Forelimb muscle (tissue), 1 donor: Measurements from ENCODE around the gene SRGAP1. TPM values are rescaled to one million over a fixed set of nuclear protein-coding genes. Genes with fewer than 3 reads are reported as not detected.
A peak's percentile ranks its signal among the peaks of the same experiment; 100 is the strongest.

Experiments
- DNase-seq: peaks from one replicate; pipeline ENCODE4 v3.0.0-alpha.2; 2013; ENCODE audit warnings: low read depth
- polyA plus RNA-seq: library from polyadenylated mRNA; unstranded; fragments of 120-200 nt; gene quantifications from one replicate; pipeline ENCODE4 v1.2.1, GENCODE V29; 2013; ENCODE audit not compliant: insufficient read length

SRGAP1 gene
- polyA plus RNA-seq, 1 donor = 5.9 TPM

DNA sequence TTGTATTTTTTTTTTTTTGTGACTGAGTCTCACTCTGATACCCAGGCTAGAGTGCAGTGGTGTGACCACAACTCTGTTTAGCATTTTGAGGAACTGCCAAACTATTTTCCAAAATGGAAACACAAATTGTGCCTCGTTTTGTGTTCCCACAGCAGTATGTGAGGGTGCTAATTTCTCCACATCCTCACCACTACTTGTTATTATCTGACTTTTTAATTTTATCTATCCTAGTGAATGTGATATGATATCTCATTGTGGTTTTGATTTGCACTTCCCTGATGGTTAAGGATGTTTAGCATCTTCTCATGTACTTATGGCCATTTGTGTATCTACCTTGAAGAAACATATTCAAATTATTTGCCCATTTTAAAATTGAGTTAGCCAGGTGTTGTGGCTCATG is 62.4 kb downstream of the SRGAP1 start:
- no peak for DNase-seq

DNA sequence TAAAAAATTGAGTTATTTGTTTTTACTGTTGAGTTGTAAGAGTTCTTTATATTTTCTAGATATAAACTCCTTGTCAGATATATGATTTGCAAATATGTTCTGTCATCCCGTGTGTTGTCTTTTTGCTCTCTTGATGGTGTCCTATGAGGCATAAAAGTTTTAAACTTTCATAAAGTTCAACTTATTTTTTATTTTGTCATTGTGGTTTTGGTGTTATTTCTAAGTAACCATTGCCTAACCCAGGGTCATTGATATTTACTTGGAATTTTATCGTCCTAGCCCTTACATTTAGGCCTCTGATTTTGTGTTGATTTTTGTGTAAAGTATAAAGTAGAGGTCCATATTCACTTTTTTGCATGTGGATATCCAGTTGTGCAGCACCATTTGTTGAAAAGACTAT is 63.1 kb downstream of the SRGAP1 start:
- no peak for DNase-seq

DNA sequence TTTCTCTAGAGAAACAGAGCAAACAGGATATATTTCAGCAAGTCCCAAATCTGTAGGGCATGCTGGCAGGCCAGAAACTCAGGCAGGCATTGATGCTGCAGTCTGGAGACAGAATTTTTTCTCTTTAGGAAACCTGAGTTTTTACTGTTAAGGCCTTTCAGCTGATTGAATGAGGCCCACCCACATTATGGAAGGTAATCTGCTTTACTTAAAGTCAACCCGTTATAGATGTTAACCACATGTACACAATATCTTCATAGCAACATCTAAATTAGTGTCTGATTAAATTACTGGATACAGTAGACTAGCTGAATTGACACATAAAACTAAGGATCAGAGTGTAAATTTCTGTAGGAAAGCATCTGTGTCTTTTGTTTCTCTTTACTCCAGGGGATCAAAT is 65.2 kb downstream of the SRGAP1 start:
- DNase-seq = no peak

DNA sequence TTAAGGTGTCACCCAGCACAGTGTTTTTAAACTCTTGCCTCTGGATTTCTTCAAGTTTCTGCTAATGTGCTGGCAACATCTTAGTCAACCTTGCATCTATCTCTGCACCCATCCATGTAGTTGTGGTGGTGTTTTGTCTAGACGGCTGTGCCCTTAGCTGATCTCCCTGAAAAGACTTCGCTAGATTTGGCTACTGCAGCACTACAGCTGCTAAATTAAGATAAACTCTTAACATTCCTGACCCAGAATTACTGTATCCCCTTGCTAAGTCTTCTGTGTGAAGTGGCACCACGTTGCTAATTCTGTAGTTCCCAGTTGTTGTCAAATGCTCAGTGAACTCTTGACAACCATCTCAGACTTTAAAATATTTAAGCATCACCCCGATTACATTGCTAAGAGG is 66.8 kb downstream of the SRGAP1 start:
- no peak for DNase-seq

DNA sequence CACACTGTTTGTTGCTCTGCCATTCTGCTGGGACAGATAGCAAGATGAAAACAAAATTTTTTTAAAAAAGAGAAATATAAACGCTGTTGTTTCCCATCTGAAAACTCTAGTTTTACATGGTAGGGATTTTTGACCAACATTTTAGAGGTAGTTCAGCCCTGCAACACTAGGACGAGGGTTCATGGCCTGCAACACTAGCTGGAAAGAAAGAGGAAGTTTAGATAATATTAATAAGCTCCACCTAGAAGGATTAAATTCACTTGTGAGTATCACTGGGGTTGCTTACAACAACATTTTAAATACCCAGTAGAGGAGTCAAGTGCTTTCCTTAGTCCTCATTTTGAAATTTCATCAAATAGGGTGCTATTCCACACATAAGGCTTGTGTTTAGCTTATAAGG is 68.2 kb downstream of the SRGAP1 start:
- DNase-seq = no peak

DNA sequence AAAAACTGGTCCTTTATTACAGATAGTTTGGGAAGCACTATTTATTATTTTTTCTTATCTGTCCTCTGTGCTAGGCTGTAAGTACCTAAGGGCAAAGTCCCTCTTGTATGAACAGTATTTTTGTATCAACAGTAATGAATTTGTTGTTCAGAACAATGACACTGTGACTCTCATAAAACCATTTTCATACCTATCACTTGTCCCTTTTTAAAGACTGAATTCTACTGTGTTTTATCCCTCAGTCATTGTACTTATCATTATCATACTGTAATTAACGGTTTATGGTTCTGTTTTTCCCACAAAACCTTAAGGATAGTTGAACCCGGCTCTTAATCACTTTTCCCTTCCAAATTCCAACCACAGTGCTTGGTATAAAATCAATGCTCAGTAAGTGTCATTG is 69.4 kb downstream of the SRGAP1 start:
- no peak for DNase-seq

DNA sequence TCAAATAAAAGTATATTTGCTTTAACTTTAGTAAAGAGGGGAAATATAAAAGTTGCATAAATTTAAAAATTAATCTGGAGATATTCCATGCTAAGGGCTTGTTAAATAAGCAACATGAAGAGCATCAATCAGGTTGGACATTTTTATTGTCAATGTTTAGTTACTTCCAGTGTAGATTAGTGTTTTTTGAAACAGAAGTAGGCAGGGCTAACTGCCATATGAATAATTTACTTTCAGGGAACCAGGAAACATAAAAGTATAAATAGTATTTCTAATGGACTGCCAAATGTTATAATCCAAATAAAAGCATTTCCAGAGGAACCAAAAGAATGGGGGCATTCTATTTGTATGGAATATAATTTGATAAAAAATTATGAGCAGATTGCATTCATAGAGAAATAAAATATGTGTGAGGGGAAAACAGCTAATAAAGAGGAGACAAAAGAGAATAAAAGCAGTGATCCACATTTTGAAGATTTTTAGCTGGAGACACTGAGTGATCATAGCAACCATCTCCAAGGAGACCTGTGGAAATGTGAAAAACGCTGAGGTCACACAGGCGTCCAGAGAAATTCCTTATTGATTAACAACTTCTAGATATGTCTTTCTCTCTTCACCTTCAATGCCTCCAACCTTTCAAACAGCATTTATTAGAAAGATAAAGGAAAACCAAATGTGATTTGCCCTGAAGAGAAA is 70.8 kb downstream of the SRGAP1 start:
- peak; percentile 29 for DNase-seq

DNA sequence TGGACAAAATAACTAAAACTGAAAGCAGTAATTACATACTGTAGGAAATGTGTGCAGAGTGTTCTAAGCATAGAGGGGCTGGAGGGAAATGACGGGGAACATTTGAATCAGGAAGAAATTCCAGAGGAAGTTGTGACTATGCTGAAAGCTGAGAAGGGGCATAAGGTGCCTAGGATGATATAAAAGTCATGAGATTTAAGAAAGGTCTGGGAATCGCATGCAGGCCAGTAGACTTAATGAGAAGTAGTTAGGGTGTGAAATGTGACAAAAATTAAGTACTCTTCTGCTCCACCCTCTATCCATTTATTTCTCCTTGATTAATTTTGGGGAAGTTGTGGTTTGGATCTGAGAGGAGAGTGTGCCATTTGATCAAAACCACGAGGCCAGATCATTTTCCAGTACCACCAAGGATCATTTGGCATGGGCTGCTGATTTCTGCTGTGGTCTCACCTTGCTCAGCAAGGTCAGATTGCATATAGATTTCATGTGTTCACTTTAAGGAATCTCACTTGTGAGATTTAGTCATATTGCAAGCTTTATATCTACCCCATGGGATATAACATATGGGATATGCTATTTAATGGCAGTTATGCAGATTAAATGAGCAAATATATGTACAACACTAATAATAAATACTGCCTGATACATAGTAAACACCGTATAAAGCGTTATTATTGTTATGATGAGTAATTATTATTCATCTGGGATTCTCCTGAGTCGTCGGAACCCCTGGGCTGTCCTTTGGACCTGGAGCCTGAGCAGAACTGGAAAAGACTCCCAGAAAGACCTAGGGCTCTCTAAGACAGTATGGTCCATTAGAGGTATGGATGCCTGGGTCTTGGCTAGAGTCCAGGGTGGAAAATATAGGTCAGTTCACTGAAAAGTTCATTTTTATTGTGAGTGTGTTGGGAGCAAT is 72.3 kb downstream of the SRGAP1 start:
- no peak for DNase-seq

DNA sequence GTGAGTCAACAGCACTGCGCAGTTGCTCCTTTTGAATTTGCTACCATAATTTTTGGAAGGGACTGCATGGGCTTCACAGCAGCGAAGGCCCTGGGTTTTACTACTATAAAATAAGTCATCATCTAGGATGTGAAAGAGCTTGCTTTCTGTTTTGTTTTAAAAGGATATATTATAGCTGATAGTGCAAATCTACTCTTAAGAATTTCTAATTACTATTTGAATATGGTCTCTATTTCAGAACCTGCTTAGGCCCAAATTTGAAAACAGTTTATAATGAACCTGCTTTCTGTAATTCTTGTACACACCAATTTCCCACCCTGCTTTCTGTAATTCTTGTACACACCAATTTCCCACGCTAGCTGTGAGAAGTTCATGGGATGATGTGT is 73.0 kb downstream of the SRGAP1 start:
- no peak for DNase-seq

DNA sequence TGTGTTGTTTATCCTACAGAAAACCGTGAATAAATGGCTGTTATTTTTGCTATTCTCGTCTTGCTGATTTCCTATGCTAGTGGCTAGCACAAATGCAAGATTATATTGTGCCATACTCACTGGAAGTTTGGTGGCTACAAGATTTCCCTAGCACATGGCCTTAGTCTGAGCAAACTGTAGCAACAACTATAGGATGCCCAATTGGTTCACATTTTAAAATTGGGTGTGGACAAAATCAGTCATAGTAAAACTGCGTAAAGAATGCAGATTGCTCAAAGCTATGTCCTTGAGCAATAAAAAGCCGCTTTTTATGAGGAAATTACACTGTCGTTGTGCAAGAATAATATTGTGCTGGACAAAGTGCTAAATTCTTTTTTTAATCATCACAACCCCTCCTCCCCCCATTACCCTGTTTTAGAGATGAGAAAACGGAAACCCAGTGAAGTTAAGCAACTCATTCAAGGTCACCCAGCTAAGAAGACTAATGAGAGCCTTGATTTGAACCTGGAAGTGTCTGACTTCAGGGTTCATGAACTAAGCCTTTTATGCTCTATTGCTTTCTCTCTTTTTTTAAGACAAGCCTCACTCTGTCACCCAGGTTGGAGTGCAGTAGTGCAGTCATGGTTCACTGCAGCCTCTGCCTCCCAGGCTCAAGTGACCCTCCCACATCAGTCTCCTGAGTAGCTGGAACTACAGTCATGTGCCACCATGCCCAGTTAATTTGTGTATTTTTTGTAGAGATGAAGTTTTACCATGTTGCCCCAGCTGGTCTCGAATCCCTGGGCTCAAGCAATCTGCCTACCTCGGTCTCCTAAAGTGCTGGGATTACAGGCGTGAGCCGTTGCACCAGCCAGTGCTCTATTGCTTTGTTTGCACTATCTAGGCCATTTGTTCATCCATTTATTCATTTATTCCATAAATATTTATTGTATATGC is 73.6 kb downstream of the SRGAP1 start:
- DNase-seq = no peak

DNA sequence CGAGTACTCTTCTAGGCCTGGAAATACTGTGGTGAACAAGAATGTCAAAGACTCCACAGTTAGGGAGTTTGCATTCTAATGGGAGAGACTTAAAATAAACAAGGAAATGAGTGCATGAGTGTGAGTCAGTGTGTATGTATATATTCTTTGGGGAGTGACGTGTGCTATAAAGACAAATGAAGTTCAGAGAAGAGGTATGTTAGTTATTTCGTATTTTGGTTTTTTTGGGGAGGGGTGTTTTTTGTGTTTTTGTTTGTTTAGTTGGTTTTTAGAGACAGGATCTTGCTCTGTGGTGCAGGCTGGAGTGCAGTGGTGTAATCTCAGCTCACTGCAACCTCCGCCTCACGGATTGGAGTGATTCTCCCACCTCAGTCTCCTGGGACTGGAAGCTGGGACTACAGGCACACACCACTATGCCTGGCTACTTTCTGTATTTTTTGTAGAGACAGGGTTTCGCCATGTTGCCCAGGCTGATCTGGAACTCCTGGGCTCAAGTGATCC is 74.3 kb downstream of the SRGAP1 start:
- no peak for DNase-seq

DNA sequence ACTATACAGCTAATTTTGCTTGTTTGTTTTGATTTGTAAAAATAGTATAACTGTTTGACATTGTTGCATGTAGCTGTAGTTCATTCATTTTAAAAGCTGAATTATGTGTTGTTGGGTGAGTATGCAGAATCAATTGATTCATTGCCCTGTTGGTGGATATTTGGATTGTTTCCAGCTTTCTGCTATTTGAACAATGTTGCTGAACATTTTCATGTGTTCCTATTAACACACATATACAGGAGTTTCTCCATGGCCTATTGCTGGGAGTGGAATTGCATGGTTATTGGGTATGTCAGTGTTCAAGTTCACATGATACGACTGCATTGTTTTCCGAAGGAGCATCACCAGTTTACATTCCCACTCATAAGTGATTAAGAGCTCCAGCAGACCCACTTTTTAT is 75.3 kb downstream of the SRGAP1 start:
- DNase-seq = no peak

DNA sequence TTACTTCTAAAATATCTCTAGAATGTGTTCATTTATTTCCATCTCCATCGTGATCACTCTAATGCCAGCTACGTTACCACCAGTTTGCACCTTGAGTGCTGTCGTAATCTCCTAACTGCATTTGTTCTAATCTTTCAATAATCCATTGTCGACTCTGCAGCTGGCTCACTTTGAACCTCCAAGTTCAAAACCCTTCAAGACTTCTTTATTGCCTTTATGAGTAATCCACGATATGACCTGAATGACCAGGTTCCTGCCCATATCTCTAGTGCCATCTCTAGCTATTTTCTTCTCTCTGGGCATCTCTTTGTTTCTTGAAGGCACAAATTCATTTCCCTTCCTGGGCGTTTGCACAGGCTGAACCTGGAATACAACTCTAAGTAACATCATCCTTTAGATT is 76.7 kb downstream of the SRGAP1 start:
- no peak for DNase-seq

DNA sequence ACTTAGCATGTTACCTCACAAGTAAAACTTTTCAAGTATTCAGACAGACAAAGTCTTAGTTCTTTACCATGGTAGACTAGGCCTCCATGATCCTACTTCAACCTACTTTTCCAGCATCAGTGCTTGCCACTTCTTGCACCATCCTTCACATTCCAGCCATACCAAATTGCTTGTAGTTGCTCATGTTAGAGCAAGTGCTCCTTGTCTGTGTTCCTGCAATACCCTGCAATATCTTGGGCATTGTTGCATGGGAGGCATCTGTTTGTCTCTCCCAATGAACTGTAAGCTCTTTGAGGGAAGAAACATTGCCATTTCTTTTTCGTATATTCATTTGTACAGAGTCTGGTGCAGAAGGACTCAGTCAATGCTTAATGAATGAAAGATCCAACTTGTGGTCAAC is 78.0 kb downstream of the SRGAP1 start:
- no peak for DNase-seq

DNA sequence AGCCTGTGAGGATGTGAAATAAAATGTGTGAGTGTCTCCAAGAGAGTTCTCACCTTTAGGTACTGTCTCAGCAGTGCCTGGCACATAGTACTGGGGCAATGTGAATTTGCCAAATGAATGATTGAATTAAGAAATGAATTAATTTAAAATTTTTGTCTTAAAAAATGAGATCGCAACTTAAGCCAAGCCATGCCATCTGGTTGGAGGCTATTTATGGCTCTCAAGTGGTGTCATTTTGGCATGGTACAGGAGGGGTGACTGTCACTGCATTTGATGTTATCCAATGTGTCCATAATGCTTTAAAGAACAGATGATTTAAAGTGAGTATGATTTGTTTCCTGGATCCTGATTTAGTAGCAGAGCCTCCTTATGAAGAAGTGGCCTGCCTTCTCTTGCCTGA is 80.3 kb downstream of the SRGAP1 start:
- no peak for DNase-seq

DNA sequence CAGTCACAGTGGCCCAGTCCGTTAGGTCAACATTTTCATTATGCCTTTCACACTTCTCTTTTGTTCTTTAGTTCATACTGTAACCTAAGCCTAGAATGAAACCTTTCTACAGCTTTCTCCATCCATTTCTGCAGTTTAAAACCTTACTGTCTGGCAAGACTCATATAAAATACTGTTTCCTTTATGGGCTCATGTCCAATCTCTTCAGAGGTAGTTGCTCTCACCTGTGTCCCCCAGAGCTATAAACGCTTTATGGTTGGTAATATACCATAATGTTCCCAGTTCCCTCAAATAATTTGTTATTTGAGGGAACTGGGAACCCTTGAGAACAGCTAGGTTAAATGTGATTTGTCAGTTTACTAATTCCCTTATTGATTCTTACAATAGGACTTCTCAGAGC is 83.0 kb downstream of the SRGAP1 start:
- DNase-seq = no peak

DNA sequence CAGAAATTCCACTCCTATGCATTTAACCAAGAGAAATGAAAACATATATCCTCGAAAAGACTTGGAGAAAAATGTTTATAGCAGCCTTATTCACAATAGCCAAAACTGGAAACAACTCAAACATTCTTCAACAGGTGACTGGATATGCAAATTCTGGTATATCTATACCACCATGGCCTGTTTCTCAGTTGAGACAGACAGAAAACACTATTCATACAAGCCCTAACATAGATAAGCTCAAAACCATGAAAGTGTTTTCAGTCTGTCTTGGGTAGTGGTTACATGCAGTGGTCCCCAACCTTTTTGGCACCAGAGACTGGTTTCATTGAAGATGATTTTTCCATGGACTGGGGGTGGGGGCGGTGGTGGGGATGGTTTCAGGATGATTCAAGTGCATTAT is 83.8 kb downstream of the SRGAP1 start:
- no peak for DNase-seq

DNA sequence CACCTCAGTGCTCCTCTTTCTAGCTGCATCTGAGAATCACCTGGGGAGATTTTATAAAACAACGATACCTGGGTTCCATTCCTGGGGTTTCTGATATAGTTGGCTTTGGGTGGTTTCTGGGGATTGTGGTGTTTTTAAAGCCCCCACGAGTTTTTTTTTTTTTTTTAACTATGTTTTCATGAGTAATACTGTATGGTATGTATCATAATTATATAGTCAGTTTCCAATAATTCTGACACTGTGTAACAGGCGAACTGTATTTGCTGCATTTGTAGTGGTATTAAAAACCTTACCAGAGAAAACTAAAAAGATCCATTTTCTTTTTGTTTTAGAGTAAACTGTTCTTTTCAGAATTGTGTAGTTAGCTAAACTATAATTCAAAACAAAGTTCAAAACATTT is 84.9 kb downstream of the SRGAP1 start:
- DNase-seq = no peak

DNA sequence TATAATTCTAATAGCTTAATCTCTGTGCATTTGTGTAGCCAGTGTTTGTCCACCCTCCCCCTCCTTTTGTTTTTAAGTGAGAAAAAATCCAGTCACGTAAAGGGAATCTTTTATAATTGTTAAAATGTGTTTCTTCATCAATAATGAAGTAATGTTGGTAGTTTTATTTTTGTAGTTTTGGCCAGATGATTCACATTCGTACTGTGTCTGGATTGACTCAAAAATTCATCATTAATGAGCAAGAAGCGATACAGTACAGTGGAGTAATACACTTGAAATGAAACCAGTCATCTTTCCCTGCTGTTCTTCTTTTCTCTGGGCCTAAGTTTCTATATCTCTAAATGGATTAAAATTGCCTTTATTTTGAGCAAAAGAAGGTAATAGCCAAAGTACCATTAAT is 86.5 kb downstream of the SRGAP1 start:
- DNase-seq = no peak

DNA sequence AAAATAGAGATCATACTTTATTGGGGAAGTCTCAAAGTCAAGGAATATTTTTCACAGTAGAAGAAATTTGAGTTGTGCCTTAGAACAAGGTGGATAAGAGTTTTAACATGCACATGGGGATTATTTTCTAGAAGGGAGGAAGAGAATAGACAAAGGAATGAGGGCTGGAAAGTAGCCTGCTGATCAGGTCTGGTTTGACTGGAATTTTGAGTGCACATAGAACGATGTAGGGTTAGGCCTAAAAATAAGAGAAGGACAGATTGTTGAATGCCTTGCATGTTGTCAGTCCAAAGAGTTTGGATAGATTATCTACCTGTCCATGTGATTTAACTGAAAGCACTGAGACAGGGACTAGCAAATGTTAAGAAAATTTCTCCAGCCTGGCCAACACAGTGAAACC is 87.2 kb downstream of the SRGAP1 start:
- DNase-seq = no peak

DNA sequence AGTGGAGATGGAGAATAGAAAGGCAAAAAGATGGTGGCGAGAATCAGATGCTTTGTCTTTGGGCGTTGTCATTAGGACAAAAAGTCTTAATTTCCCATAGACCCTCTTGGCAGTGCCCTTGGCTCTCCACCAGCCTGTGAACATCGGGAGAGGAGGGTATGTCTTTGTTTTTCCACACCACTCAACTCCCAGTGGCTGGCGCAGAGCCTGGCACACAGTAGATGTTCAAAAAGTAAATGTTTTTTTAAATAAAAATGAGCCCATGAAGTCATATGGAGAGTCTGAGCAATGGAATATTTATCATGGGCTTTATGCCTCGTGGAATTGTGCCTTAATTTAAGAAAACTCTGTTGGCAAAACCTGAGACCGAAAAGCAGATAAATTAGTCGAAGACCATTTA is 90.4 kb downstream of the SRGAP1 start:
- no peak for DNase-seq

DNA sequence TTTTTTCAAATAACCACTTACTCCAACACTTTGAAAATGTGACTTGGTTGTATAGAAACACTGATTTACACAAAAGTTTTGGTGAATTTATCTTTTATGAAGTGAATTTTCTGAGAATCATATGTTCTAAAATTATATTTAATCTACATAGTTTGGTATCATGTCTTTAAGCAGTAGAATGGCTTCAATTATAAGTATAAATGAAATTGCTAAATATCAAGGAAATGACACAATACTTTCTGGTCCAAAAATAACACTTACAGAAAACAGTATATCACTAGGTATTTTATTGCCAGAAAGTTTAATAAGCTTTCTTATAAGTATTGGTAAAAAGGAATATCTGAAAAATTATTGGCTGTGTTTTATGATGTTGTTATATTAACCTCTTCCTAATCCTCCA is 90.9 kb downstream of the SRGAP1 start:
- no peak for DNase-seq
